Inferior parietal cortex (tissue), 1 donor: ENCODE data around the gene PHF20.
"Not testable (repeated sequence)": the region's sequence is repeated elsewhere in the genome, so short reads cannot be mapped to it uniquely, and the experiment has no call there.

ENCODE experiments used
- DNase-seq: peaks from one replicate; pipeline ENCODE4 v3.0.0-alpha.2; 2016; ENCODE audit errors: extremely low spot score

PHF20 gene

DNA sequence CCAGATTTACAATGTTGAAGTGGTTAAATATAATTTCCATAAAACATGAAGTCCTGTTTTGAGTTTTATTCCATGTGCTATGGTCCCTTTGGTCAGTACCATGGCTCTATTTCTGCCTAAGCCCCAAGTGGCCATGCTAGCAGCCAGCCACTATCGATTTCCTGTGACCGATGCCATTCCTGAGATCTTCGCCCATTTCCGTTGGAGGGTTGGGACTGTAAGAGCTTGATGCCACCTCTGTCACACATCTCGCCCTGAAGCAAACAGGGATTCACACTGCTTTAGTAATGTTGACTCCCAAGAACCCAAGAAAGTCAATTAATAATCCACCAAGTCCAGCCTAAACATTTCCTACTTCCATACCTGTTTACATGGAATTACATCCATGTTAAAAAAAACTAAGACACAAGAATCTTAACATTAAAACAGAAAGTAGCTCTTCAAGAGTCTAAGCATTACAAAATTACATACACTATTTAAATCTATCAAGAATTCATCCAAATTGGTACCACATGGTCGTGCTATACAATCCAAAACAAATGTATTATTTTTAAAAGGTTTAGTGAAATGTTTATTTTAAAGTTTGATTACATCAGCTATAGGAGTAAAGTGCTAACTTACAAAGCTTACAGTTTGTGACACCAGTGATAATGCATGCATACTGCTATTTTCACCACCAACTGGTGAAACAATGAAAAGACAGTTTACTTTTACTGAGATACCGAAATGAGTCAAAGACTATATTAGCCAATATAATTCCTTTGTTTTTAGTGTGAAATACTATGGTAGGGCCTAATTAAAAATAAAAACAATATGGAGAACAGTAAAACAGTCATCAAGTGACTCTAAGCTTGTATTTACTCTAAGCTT, 32.3 kb upstream of the PHF20 start:
- DNase-seq, result no peak

DNA sequence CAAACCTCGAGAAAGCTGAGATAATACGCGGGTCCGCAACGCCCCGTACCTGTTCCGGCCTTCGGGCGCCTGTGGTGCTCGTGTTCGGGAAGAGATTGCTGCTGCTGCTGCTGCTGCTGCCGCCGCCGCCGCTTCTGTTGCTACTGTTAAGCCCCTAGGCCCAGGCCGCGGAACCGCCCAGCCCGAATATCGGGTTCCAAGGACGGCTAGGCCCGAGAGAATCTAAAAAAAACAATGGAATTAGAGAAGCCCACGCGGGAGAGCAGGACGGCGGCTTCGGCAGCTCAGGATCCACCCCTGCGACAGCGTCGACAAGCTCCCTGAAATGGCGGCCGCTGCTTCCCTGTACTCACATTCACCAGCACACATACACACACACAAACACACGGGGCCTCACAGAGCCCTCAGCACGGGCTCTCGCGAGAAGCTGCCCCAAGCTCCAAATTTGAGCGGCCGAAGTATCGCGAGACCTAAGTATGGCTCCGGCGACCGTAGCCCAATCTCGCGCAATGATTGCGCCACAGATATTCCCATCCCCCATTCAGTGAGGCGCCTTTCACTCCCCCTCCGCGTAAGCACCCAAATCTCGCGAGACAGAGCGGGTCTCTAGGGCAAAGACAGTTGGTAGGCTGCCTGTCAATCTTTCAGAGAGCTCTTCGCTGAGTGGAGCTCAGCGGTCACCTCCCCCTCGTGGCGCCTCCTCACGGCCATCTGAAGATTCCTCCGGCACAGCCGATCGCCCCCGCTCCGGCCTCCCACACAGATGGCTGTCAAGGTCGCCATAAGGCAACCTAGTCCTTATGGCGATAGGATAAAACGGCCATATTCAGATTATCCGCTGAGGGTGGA, 29.7 kb upstream of the PHF20 start, which contains the start of gene RBM39:
Gene RBM39 (minus strand): TSS at position 369 of the 849 bp plus-strand sequence. CDS start 1,386 bp downstream, outside the sequence.
- DNase-seq, result peak; percentile 100

GRCh38 chr20:35742741-35743523, 28.9 kb upstream of the PHF20 start:
- DNase-seq, result peak; percentile 58

DNA sequence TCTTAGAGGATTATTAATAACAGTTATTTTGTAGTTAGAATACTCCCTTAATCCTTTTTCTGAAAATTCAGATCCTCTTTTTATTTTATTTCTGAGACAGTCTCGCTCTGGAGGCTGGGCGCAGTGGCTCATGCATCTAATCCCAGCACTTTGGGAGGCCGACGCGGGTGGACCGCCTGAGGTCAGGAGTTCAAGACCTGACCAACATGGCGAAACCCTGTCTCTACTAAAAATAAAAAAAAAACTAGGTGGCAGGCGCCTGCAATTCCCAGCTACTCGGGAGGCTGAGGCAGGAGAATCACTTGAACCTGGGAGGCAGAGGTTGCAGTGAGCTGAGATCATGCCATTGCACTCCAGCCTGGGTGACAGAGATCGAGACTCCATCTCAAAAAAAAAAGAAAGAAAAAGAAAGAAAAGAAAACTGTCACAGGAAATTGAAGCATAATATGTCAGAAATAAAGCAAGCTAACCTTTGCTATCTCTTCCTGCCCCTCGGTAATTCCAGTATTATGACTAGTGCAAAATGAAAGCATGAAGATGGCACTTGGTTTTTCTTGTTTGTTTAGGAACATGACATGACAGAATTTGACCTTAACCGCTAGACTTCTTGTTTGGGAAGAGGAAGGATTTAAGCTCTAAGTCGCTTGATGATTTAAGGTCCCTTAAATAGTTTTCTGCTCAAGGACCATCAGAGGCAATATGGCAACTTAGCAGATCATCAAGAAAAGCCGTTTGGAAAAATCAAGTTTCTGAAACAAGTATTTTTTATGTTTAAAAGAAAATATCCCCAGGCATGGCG, 27.9 kb upstream of the PHF20 start:
- DNase-seq, result no peak

DNA sequence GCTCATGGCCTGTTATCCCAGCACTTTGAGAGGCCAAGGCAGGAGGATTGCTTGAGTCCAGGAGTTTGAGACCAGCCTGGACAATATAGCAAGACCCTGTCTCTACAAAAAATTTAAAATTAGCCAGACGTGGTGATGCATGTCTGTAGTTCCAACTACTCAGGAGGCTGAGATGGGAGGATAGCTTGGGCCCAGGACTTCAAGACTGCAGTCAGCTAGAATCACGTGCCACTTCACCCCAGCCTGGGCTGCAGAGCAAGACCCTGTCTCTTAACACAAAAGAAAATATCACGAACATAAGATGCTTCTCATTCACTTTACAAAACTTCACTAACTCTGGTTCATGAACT, 27.3 kb upstream of the PHF20 start:
- DNase-seq, result not testable (repeated sequence)

GRCh38 chr20:35750611-35751010, 21.2 kb upstream of the PHF20 start:
- no peak for DNase-seq

- DNase-seq, result no peak
Measured at GRCh38 chr20:35756404-35756803, 15.4 kb upstream of the PHF20 start.

- DNase-seq, result no peak
Measured at GRCh38 chr20:35757098-35757705, 14.6 kb upstream of the PHF20 start.

GRCh38 chr20:35761548-35761947, 10.3 kb upstream of the PHF20 start:
- not testable (repeated sequence) for DNase-seq

GRCh38 chr20:35762461-35762860, 9.4 kb upstream of the PHF20 start:
- DNase-seq, result no peak

DNA sequence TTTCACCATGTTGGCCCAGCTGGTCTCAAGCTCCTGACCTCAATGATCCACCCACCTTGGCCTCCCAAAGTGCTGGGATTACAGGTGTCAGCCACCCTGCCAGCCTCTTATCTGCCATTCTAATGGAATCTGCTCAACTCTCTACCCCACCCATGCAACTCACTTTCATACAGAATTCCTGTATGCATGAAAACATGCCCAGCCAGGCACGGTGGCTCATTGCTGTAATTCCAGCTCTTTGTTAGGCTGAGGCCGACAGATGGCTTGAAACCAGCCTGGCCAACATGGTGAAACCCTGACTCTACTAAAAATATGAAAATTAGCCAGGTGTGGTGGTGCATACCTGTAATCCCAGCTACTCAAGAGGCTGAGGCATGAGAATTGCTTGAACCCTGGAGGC, 6.9 kb upstream of the PHF20 start:
- not testable (repeated sequence) for DNase-seq

GRCh38 chr20:35766843-35767242, 5.0 kb upstream of the PHF20 start:
- DNase-seq, result no peak

DNA sequence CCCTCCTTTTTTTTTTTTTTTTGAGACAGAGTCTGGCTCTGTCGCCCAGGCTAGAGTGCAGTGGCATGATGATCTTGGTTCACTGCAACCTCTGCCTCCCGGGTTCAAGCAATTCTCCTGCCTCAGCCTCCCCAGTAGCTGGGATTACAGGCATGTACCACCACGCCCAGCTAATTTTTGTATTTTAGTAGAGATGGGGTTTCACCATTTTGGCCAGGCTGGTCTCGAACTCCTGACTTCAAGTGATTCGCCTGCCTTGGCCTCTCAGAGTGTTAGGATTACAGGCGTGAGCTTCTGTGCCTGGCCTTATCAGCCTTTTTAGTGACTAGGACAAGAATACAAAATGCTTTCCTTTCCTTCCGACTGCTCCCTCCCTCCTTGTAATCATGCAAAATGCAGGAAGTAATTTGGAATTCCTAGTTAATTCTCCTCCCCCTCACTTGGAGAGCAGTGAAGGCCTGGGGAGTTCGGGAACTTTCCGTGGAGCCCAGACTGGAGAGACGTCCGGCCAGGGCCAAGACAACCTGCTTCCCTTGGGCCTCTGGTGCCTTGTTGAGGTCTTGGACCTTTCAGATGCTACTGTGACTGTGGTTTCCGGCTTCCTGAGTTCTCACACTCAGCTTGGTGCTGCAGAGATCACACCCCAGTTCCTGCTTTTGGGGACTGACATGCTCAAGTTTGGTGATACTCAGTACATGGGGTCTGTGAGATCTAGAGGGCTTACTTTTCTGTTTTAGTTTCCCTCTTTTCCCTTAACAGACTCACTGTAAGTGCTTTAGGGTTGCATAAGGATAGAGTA, 3.9 kb upstream of the PHF20 start:
- peak; percentile 13 for DNase-seq

- DNase-seq, result peak; percentile 71
Measured at GRCh38 chr20:35768731-35769664, 2.8 kb upstream of the PHF20 start.

DNA sequence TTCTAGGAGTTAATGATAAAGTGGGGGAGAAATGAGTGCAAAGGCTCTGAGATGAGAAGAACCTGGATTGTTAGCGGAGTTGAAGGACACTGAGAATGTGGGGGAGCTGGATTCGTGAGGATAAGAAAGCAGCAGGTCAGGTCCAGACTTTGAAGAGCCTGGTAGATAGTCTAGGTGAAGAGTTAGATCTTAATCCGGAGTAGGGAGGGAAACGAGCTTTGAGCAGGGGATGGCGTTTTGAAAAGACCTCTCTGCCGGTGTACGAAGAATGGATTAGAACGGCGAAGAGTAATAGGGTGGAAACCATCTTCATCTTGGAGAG, 487 bp upstream of the PHF20 start:
- no peak for DNase-seq

DNA sequence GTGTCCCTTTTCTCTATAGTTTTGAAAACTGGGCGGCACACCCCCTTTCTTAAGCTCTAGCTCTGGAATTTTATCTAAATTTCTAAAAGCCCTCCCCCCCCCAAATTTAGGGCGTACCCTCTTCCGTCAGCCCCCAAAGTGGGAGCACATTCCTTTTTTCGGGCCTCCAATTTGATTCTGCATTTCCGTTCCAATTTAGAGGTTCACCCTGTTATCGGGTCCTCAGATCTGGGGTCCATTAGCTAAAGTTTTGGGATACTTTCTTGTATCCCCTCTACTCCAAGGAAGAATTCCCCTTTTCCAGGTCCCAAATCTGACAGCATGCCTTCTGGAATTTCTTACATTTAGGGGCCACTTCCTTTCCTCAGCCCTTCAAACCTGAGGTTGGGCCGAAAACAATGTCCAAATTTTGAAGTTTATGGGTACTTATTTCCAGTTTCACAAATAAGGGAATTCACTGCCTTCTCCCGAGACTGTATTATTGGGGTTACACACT, 796 bp downstream of the PHF20 start:
- no peak for DNase-seq

DNA sequence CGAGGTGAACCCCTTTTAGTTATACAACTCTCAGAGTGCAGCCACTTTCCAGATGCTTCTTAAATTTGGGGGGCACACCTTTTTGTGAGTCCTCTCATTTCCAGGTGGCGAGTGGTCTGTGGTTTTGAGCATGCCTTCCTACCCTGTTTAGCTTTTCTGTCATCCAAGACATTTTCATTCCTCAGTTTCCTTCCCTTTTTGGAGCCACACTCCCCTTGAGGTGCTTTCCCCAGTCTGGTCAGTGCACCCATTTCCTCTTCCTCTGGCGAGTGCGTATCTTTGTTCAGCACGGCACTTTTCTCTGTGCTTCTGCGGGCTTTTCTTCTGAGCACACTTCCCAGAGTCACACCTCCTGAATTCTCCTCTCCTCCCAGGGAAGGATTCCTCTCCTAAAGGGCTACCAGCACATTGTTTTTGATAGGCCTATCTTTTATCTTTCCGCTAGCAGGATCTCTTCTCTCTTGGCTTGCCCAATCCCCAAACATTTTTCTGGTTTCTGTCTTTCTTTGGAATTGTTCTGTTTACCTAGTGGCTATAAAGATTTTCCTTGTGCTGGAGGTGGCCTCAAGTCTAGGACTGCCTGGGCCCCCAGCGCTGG, 1.4 kb downstream of the PHF20 start:
- no peak for DNase-seq

DNA sequence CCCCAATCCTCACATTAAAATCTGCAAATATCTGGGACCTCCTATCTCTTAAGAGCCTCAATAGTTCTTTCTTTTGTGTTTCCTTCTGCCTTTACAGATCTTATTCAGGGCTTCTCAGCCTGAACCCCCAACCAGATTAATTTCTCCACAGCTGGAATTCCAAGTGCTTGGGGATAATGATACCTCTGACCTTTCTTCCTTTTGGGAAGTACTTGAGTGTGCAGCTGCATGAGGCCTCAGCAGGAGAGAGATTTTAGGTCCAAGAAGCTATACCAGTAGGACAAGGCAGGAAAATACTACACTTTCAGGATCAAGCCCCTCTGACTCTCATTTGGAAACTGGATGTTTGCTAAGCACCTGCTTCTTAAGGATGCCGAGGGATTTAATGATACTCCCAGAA, 2.6 kb downstream of the PHF20 start:
- no peak for DNase-seq
